ENCODE measurements around the gene MRPL20. TPM values are rescaled to one million over a fixed set of nuclear protein-coding genes. Genes with fewer than 3 reads are reported as not detected.

Gene MRPL20
- total and polyA plus RNA-seq, 9 of the 15 experiments (the other 6 are each of a cell fraction or from before 2014, with no cell fraction given), result 180 to 671 (median 229) TPM

- H3K36me3 ChIP-seq (ENCODE audit: control insufficient read depth, insufficient read depth, low read length), result peaks cover 99% of the 10 kb centered on the region
- no peaks in the 10 kb centered on the region for H3K27me3 ChIP-seq (ENCODE audit: control insufficient read depth in 2 of 2, insufficient read depth in 2 of 2, low read length in 2 of 2)
- intact Hi-C loops (cut with micrococcal nuclease) (loop anchor here (10.0 kb wide), 1 partner anchor 124 kb away; the partner anchor contains the start of gene ATAD3A), in situ Hi-C loops (cut with MboI) (no loop called here)
- H2AFZ ChIP-seq (ENCODE audit: low read depth, low read length), result no peak overlapping the region
- DNase-seq (ENCODE audit: extremely low read depth in 1 of 4, low spot score in 3 of 4), result peak in 2 of 4 experiments; percentile 12 to 59
- peak; percentile 52 for ATAC-seq
- no peak overlapping the region for H3K4me3 ChIP-seq
- no peak overlapping the region for H3K4me2 ChIP-seq (ENCODE audit: insufficient read depth, low read length)
- H3K9ac ChIP-seq (ENCODE audit: insufficient read depth in 1 of 2, low read depth in 2 of 2, low read length in 2 of 2), result no peak overlapping the region
- 29% methylated on average over 12 of the region's 12 CpGs for WGBS (ENCODE audit: insufficient coverage, low coverage, missing lambda C conversion rate)
- ChIA-PET CTCF (ENCODE audit: low intra/inter-chr PET ratio) (no interaction called here), POLR2A (interaction anchor here (0.6 to 7.1 kb wide), 6 partner anchors 6 to 46 kb away, joined by 3 to 58 read pairs (median 7); partner anchors contain the start of genes AURKAIP1, CCNL2 and MRPL20)
- peaks cover 6 to 13% of the 10 kb centered on the region in 2 experiments; a peak in 4 of 5 replicates for H3K4me1 ChIP-seq (replicated peaks in 1 of 2; ENCODE audit: control insufficient read depth in 2 of 2, insufficient read depth in 2 of 2, low read length in 2 of 2)
- peaks cover 28% of the 10 kb centered on the region; the same call in 2 of the 3 replicates for H3K79me2 ChIP-seq (ENCODE audit: control insufficient read depth, insufficient read depth, low read length)
- no peak overlapping the region for H3K27ac ChIP-seq (ENCODE audit: extremely low read depth, low read depth, low read length)
- H3K9me3 ChIP-seq (replicated peaks; ENCODE audit: control insufficient read depth, insufficient read depth, low read depth, low read length), result no peaks in the 10 kb centered on the region
- no peaks in the 10 kb centered on the region for H4K20me1 ChIP-seq (replicated peaks; ENCODE audit: control insufficient read depth, insufficient read depth, low read length)
- BruUV-seq (replicated peaks), result no TSS peak
- no peak for FAIRE-seq
- no peaks in the 10 kb centered on the region for H3K9me1 ChIP-seq (ENCODE audit: control insufficient read depth, insufficient read depth, low read length)
- TF ChIP-seq ZNF197 (CRISPR knock-in tag; IDR thresholded peaks at IDR 0.05; ENCODE audit: low read depth) (no peak), HDGF (IDR thresholded peaks at IDR 0.05) (no peak), VEZF1 (CRISPR knock-in tag; IDR thresholded peaks at IDR 0.05) (0 out of 2 replicates have a peak, but pooled peaks have one; percentile 11), NR2C2 (CRISPR knock-in tag; IDR thresholded peaks at IDR 0.05) (no peak), NR2C2 (tag; IDR thresholded peaks at IDR 0.05) (peak; percentile 43; the same call in 1 of the 2 replicates), RCOR1 (IDR thresholded peaks at IDR 0.05; ENCODE audit: borderline replicate concordance in 1 of 2, low read depth in 2 of 2, low read length in 2 of 2) (peak in 1 of 2 experiments; percentile 54; a peak in 1 of 4 replicates), USF2 (CRISPR knock-in tag; IDR thresholded peaks at IDR 0.05) (no peak), REST (IDR thresholded peaks at IDR 0.05; ENCODE audit: borderline replicate concordance) (0 out of 2 replicates have a peak, but pooled peaks have one; percentile 27), REST (CRISPR knock-in tag; IDR thresholded peaks at IDR 0.05; ENCODE audit: low read depth) (no peak), MXI1 (IDR thresholded peaks at IDR 0.05; ENCODE audit: low read depth, low read length) (no peak)
Observed at GRCh38 chr1:1390675-1391074, 16.4 kb downstream of the MRPL20 start.
